Measurements from ENCODE around the gene MME. TPM values are rescaled to one million over a fixed set of nuclear protein-coding genes. Genes with fewer than 3 reads are reported as not detected.
"Not testable (repeated sequence)": the region's sequence is repeated elsewhere in the genome, so short reads cannot be mapped to it uniquely, and the experiment has no call there.

MME gene
- polyA plus RNA-seq, 1 experiment: 208 TPM

GRCh38 chr3:155211940-155212339 lies 131.8 kb downstream of the MME start:
- no peak for DNase-seq (ENCODE audit: low read depth)
- TF ChIP-seq CTCF (IDR thresholded peaks at IDR 0.05; ENCODE audit: insufficient read depth, low read depth, low read length): no peak
- H3K4me3 ChIP-seq (ENCODE audit: low read depth, low read length): no peak overlapping the region
- ChIA-PET CTCF (no interaction called here), POLR2A (no interaction called here)
- H3K27me3 ChIP-seq (ENCODE audit: control insufficient read depth, insufficient read depth, low read length): no peaks in the 10 kb centered on the region
- H3K36me3 ChIP-seq (ENCODE audit: control insufficient read depth, insufficient read depth, low read length): no peaks in the 10 kb centered on the region

GRCh38 chr3:155216007-155216406 lies 135.9 kb downstream of the MME start:
- CTCF ChIA-PET: interaction anchor here (0.6 kb wide), 1 partner anchor 500 kb away, joined by 5 read pairs; no protein-coding TSS in a partner anchor
- POLR2A ChIA-PET; H3K27me3 ChIP-seq (ENCODE audit: control insufficient read depth, insufficient read depth, low read length); H3K4me3 ChIP-seq (ENCODE audit: low read depth, low read length); DNase-seq (ENCODE audit: low read depth); H3K36me3 ChIP-seq (ENCODE audit: control insufficient read depth, insufficient read depth, low read length): not testable (repeated sequence)

- Histone ChIP-seq H3K36me3 (ENCODE audit: control insufficient read depth, insufficient read depth, low read length) (no peaks in the 10 kb centered on the region), H3K4me3 (ENCODE audit: low read depth, low read length) (no peak overlapping the region), H3K27me3 (ENCODE audit: control insufficient read depth, insufficient read depth, low read length) (no peaks in the 10 kb centered on the region)
- DNase-seq (ENCODE audit: low read depth): no peak
- ChIA-PET POLR2A (no interaction called here), CTCF (interaction anchor here (0.8 kb wide), 1 partner anchor 90 kb away, joined by 3 read pairs; no protein-coding TSS in a partner anchor)
- no peak for TF ChIP-seq CTCF (IDR thresholded peaks at IDR 0.05; ENCODE audit: insufficient read depth, low read depth, low read length)
Observed at GRCh38 chr3:155217591-155217990, 137.5 kb downstream of the MME start.

GRCh38 chr3:155218462-155218861 lies 138.3 kb downstream of the MME start:
- DNase-seq (ENCODE audit: low read depth): no peak
- ChIA-PET POLR2A (no interaction called here), CTCF (no interaction called here)
- TF ChIP-seq CTCF (IDR thresholded peaks at IDR 0.05; ENCODE audit: insufficient read depth, low read depth, low read length): no peak
- Histone ChIP-seq H3K4me3 (ENCODE audit: low read depth, low read length) (no peak overlapping the region), H3K27me3 (ENCODE audit: control insufficient read depth, insufficient read depth, low read length) (no peaks in the 10 kb centered on the region), H3K36me3 (ENCODE audit: control insufficient read depth, insufficient read depth, low read length) (no peaks in the 10 kb centered on the region)

- DNase-seq (ENCODE audit: low read depth): no peak
- TF ChIP-seq CTCF (IDR thresholded peaks at IDR 0.05; ENCODE audit: insufficient read depth, low read depth, low read length): no peak
- H3K4me3 ChIP-seq (ENCODE audit: low read depth, low read length): no peak overlapping the region
- CTCF ChIA-PET: no interaction called here
- H3K27me3 ChIP-seq (ENCODE audit: control insufficient read depth, insufficient read depth, low read length): no peaks in the 10 kb centered on the region
- POLR2A ChIA-PET: no interaction called here
- no peaks in the 10 kb centered on the region for H3K36me3 ChIP-seq (ENCODE audit: control insufficient read depth, insufficient read depth, low read length)
Observed at GRCh38 chr3:155219106-155219505, 139.0 kb downstream of the MME start.

GRCh38 chr3:155225417-155225816 lies 145.3 kb downstream of the MME start:
- TF ChIP-seq CTCF (IDR thresholded peaks at IDR 0.05; ENCODE audit: insufficient read depth, low read depth, low read length): no peak
- H3K4me3 ChIP-seq (ENCODE audit: low read depth, low read length): no peak overlapping the region
- H3K27me3 ChIP-seq (ENCODE audit: control insufficient read depth, insufficient read depth, low read length): no peaks in the 10 kb centered on the region
- ChIA-PET POLR2A (no interaction called here), CTCF (interaction anchor here (0.6 kb wide), 1 partner anchor 27 kb away, joined by 3 read pairs; no protein-coding TSS in a partner anchor)
- no peak for DNase-seq (ENCODE audit: low read depth)
- no peaks in the 10 kb centered on the region for H3K36me3 ChIP-seq (ENCODE audit: control insufficient read depth, insufficient read depth, low read length)

Data from BJ (cell line).